Hematopoietic multipotent progenitor cell treated with erythropoietin and hydrocortisone succinate and interleukin-3 and kit ligand, for 15 days (in vitro differentiated cells): Measurements from ENCODE around the gene EEF1AKMT1.

Experiments used
- DNase-seq: peaks from one replicate; pipeline ENCODE4 v3.0.0-alpha.2; 2015; ENCODE audit warnings: low spot score

EEF1AKMT1 gene, protein sequence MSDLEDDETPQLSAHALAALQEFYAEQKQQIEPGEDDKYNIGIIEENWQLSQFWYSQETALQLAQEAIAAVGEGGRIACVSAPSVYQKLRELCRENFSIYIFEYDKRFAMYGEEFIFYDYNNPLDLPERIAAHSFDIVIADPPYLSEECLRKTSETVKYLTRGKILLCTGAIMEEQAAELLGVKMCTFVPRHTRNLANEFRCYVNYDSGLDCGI

DNA sequence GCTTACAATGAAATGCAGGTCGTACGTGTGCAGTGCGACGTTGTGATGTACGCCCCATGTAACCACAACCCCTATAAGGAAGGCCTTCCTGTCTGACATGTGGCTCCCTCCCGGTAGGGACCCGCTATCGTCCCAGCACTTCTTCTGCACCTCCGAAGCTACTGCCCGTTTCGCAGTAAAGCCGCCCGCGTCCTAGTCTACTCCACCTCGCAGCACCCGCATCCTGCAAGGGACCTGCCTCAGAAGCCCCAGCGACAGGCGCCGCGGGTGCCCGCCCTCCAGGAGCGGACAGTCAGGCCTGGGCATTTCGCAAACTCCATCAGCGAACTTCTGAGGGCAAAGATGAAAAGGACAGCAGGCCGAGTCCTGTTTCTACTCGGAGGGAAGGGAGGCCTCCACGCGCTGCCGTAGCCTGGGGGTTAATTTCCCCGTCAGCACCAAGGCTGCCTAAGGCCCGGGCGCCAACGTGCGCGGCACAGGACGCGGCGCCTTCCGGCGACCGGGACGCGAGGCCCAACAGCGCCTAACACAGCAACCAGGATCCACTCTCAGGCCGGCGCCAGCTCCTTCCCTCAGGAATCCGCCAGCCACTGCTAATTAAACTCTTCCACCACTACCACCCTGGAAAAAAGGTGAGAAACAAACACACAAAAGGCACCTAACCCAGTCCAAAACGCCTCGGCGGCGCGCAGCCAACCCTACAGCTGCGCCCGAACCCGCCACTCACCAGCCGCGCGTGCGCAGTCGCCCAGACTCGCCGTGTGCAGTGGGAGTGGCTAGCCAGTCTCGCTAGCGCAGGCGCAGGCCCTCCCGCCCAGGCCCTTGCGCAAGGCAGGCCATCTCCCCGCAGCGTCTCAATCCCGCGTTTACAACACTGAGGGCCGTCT lies at the start of gene EEF1AKMT1:
TSS of gene EEF1AKMT1 (minus strand) at position 768 of the 887 bp plus-strand sequence. CDS start 16,363 bp downstream, outside the sequence.
- DNase-seq, result peak; percentile 96

DNA sequence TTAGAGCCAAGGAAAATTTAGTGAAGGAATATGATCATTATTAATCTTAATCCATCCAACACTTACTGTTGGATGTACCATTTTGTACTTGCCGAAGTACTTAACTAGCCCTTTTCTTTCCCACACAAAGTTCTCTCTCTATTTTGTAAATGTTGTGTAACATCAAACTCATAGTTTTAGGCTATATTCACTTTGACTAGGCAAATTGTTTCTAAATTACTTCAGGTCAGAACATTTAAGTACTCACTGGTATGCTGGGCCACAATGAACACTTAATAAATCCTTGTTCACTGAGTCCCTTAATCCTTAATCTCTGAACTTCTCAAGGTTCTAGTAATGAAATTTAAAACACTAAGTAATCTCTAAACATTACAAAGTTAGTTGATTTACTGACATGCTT lies 49.3 kb upstream of the EEF1AKMT1 start:
- DNase-seq, result no peak

DNA sequence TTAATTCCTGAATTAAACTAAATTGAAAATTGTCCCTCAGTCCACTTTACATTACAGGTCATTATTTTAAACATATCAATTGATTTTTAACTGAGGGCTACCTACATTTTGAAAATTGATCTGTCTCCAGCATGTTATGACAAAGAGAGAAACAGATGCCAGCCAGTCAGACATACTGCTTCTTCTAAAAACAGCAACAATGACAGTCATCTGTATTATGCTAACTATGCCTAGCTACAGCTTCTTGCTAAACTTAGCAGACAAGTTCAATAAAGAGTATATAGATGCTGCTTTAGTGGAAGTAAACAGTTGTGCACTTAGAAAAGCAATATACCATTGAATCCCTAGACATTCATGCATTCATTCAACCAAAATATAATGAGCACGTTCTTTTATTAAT lies 48.6 kb upstream of the EEF1AKMT1 start:
- DNase-seq, result no peak

DNA sequence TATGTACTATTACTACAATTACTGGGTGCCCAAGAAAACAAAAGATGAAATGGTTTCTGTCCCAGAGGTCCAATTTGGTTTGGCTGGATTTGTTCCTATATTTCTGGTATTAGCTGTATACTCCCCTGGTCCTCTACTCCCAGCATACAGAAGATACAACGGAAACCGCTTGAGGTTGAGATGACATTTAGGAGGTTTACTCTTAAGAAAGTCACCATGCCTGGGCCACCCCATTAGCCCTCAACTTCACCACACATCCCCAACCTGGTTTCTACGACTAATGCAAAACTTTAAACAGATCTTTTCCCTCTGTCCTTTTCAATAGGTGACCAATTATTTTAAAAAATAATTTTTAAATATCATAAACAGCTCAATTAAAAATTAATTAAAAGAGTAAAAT lies 46.0 kb upstream of the EEF1AKMT1 start:
- DNase-seq, result no peak

DNA sequence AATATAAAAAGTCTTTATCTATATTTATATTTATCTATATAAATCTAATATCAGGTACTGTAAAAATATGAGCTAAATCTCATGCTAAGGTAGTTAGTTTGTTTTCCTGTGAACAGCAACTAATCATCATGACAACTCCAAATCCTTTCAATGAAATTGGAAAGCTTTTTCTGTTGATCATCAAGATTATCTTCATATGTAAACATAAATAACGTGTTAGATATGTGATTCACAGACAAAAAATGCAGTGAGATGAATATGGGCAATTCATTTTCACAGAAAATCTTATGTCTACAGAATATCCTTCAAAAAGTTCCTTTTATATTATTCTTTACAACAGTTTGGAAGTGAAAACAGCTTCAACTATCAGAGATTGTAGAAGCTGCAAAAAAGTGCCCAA lies 41.7 kb upstream of the EEF1AKMT1 start:
- DNase-seq, result no peak

DNA sequence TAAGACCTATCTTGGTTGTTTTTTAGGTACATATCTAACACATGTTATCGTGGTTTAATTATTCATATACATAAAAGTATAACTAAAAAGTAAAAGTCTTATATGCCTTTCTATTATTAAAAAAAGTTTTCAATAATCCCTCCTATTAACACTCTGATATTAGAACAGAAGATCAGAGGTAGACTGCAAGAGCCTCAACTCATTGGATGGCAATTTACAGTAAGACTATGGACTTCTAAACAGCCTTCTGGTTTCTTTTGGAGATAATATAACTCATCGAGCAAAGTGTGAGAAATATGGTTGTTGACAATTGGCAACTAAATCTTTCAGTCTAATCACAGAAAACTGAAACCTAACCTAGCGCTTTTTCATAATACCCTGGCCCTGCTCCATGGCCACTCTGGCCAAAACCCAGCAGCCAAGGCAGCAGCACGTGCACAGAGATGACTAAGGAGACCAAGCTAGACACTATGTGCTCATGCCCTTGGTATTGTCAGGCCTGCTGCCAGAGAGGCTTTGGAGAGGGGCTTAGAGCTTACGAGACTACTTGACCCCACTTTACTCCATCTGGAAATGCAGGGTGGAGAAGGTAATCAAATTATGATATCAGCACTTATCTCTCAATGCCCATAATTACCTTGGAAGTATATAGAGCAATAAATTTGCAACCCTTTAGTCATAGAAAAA lies 40.6 kb upstream of the EEF1AKMT1 start:
- no peak for DNase-seq

DNA sequence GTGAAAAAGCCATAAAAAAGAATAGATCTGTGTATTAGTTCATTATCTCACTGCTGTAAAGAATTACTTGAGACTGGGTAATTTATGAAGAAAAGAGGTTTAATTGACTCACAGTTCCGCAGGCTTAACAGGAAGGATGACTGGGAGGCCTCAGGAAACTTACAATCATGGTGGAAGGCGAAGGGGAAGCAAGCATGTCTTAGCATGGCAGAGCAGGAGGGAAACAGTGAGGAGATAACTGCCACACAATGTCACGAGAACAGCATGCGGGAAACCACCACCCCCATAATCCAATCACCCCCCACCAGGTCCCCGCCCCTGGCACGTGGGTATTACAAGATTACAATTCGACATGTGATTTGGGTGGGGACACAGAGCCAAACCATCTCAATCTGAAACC lies 39.1 kb upstream of the EEF1AKMT1 start:
- DNase-seq, result no peak

DNA sequence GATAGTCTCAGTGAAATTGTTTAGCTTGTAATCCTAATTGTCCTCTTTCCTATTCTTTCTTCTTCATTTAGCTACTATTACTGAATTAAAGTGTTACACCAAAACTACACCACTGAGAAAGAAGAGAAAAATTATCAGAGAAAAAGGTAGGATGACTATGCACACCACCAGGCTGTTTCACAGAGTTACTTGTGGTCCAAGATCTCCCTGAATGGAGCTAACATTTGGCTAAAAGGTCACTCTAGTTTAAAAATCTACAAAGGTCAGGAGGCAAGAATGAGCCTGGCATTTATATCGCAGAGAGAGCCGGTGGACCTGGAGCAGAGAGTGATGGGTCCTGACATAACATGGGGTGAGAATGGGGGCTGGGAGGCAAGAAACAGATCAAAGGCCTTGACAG lies 37.0 kb upstream of the EEF1AKMT1 start:
- no peak for DNase-seq

DNA sequence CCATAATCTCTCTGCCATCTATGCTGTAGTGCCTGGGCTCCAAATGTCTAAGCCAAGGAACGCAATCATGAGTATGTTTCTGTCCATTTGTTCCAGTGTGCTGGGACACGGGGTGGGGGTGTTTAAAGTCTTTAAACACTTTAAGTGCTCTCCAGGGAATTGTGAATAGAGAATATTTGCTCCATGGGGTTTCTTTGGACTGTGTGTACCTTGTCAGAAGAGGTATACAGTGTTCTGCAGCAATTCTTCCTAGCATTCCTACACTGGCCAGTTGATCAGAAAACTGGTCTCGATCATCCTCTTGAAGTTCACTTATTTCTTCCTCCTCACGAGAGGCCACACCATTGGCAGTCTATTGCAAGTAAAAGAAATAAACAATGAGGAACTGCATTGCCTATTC lies 35.1 kb upstream of the EEF1AKMT1 start:
- DNase-seq, result no peak

DNA sequence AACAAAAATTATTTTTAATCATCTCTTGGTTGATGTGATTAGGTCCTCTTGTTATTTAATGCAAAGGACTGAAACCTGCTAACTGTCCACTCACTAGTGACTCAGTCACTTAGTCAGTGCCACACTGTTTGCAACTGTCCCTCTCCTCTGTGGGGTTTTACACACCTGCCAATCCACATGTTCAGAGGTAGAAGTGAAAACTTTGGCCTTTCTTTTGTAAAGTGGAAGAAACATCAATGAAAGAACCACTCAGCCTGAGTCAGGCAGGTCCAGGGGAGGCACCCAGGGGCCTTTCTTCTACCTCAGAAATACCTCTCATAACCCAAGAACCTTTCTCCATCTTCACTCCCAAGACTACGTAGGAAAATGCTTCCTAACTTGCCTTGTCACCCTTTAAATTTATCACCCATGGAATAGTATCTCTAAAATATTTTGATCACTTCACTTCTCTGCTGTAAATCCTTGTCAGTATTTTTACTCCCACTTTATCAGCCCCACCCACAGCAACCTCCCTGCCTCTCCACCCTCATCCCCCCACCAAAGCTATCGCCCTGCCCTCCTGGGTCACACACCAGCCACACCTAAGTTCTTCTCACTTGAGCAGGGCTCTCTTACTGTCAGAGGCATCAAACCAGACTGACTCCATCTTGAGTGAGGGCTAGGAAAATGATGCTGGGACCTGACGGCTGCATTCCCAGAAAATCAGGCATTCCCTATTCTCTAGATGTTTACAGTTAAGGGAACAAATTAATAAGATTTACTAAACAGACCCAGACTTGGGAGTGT lies 29.6 kb upstream of the EEF1AKMT1 start:
- peak; percentile 46 for DNase-seq

DNA sequence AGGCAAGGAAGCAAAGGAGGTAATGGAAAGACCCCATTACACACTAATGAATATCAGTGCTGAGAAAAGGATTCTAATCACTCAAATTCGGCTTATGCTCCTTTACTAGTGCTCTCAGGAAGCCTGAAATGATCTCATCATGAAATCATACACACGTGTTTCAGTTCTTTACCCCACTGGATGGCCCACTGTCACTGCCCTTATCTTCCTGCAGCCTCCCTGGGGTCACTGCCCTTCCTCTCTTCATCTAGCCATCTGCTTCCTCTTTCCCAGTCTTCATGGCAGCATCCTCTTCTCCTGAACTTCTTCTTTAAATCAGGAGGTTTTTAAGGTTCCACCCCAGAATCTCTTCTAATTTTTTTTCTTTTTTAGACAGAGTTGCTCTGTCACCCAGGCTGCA lies 27.9 kb upstream of the EEF1AKMT1 start:
- no peak for DNase-seq

DNA sequence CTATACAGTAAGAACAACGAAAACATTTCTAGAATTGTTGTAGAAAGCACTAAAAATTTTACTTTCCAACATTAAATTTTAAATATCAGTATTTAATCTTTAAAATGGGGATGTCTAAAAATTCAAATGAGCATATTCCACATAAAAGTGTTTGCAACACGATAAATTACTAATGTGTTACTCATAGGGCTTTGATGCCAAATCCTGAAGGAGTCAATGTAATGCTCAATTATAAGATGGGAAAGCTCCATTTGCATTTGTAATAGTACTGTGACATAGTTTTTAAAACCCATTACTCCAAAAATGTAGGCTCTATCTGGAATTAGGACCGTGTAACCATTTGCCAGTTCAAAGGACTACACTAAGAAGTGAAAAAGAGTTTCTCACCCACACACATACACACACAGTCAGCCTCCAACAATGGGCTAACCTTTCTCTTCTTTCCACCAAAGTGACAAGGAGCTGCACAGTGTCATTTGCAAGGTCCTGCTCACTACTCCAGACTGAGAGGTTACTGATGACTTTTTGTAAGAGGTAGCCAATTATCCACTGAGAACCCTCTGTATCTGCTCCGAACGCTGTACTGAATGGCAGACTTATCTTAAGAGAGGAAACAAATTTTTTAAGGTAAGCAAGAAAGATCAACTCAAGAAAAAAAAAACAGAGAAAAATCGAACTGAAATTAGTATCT lies 26.1 kb upstream of the EEF1AKMT1 start:
- DNase-seq, result no peak

DNA sequence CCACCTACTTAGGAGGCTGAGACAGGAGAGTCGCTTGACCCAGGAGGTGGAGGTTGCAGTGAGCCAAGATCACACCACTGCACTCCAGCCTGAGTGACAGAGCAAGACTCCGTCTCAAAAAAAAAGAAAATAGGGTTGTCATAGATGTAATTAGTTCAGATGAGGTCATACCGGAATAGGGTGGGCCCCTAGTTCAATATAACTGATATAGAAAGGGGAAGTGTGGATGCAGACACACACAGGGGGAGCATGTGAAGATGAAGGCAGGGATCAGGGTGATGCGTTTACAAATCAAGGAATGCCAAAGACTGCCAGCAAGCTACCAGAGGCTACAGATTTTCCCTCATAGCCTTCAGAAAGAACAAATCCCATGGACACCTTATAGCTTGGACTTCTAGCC lies 24.3 kb upstream of the EEF1AKMT1 start:
- no peak for DNase-seq

DNA sequence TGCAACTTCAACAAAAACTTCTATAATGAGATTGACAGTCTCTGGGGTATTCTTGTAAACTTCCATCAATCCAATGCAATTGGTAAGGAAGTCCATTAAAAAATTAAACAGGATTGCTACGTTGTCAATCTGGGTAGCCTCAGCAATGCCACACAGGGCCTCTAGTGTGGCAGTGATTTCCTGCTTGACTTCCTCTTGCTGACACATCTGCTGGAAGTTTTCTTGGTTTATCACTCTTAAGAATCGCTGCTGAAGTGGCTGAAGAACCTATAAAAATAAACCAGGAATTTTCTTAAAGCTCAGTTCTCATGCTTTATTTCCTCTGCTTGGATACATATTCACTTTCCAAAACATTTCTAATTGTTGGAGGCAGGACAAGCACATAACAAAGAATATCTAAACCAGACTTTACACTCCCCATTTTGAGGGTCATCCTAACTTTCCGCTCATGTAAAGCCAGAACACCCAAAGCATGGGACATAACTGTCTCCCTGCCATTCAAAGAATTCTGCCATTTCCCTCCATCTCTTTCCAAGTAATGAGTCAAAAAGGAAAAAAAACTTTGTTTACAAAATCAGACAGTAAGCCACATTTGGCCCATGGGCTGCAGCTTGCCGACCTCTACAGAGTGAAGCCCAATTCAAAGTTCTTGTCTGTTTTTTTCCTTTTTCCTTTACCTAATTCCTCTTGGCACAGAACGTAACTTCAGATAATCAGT lies 23.2 kb upstream of the EEF1AKMT1 start:
- no peak for DNase-seq

DNA sequence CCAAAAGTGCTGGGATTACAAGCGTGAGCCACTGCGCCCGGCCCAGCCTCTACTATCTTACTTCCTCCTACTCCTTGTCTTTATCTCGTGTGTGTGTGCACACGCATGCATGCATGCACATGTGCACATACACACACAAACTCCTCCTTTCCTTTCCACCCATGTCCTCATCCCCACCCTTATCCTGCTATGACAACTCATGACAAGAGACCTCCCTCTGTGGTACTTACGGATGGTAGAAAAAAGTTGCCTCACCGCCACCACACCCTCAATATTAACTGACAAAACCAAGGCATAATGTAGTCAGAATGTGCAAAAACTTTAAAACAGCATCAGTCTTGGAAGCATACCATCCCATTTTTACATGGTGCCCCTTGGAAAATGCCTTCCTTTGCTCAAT lies 15.9 kb upstream of the EEF1AKMT1 start:
- no peak for DNase-seq

DNA sequence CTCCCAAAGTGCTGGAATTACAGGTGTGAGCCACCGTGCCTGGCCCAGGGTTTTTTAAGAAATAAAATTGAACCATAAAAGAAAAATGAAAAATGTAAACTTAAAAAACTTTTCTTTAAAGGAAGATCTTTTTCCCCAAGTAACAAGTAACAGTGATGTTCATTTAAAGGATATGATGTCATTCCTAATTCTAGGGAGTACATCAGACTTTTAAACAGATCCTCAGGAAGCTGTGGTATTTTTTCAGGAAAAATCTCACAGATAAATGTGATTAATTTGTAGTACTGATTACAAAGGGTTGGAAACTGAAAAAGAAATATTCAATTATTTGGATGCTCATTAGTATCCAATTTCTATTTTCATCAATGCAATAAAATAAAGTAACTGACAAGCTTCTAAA lies 14.6 kb upstream of the EEF1AKMT1 start:
- DNase-seq, result no peak

DNA sequence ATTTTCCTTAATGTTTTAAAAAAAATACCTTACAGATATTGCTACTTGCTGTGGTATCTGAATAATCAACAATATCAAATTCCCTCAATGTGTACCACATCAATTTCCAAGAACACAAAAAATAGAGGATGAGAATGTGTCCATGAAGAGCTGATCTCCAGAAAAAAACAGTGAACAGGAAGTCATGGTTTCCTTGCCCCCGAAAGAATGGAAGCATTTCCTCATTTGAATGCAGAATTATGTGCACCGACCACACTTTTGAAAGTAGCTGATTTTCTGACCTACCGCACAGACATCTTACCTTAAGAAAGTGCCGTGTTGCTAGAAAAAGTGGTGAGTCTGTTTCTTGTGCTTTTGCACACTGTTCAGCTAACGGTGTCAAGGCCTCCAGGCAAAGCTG lies 13.4 kb upstream of the EEF1AKMT1 start:
- DNase-seq, result no peak

DNA sequence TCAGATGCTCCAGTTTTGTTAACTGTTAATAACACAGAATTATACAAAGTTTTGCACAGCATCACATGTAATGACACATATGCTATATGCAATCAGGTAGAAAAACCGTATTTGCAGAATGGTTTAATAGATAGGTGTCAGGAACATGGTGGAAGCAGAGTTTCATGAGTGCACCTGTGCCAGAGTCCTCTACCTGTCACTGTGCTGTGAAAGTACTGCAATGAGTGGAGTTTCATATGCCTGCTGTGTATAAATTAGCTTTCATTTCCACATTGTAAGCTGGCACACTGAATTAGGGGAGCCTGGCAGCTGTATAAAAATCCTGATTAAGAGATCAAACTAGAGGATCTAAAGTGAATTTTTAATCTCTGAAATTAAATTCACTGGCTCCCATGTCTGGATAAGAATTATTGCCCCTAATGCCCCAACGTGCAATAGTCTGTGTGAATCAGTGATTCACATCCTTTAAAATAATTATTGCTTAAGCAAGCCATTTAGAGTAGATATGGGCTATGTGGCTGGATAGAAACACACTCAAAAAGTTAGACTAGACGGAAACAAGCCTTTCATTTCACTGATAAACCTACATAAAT lies 8.5 kb upstream of the EEF1AKMT1 start:
- no peak for DNase-seq

DNA sequence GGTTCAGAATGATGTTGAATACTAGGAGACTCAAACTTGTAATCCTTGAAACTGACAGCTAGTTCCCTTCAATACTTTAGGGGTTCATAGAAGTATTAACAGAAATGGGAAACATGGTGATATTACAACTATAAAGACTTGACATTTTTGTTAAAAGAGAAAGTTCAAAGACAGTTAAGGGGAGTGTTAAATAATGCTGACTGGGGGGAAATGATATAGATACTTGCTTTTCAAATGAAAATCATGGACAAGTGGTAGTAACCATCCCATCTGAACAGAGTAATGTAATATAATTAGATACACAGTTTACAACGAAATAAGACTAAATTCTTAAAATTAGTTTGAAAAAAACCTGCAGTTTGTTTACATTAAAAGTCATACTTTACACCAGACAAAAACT lies 6.6 kb upstream of the EEF1AKMT1 start:
- DNase-seq, result no peak

DNA sequence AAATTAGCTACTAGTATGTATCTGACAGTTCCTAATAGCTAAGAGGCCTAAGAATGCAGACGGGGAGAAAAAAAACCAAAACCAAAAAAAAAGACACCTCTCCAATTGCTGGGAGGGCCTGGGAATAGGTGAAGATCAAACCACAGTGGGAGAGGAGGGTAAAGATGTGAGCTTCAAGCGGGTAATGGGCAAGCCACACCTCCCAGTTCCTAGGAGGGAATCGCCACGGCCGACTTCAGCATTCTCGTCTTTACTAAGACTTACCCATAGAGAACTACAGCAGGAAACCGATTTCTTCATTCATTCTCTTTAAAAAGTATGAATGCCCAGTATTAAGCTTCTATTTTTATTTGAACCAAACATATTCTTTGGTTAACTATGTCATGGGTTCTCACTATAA lies 5.6 kb upstream of the EEF1AKMT1 start:
- DNase-seq, result no peak

DNA sequence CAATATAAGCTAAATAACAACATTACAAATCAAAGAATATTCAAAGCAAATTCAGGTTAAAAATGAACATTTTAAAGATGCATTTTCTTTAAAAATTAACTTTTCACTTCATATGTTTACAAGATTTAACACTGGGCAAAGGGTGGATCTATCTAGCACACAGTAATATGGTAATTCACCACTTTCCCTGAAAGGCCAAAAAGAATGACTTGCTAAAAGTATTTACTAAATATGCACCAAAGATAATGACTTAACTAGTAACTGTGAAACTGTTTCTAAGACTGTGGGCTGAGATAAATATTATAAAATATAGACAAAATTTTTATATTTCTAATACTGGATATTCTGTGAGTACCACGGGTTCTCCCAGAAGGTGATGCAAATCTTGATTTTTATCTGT lies 4.5 kb upstream of the EEF1AKMT1 start:
- peak; percentile 90 for DNase-seq
